Calu3 (cell line): ENCODE data around the gene UNC45B. TPM values are rescaled to one million over a fixed set of nuclear protein-coding genes. Genes with fewer than 3 reads are reported as not detected.
"Not testable (repeated sequence)": the region's sequence is repeated elsewhere in the genome, so short reads cannot be mapped to it uniquely, and the experiment has no call there.

Experiments used
- BruUV-seq: library from RNA; stranded (reverse); fragments of 400-500 nt; replicated peaks from 2 replicates; lab custom pipeline; 2021; lab: Mats Ljungman, UMichigan
- CTCF ChIA-PET: fragments of 300-600 bp; sonication (Branson Sonifier 250); formaldehyde crosslinking; loops from one replicate; lab custom pipeline; 2022; ENCODE audit warnings: antibody characterized with exemption; lab: Charles Lee
- DNase-seq: peaks from one replicate; pipeline ENCODE4 v3.0.0; 2022
- H3K27ac Mint-ChIP-seq: one replicate; pipeline ENCODE4 v1.8.0; 2022; ENCODE audit warnings: mixed read lengths; ENCODE audit not compliant: unreplicated experiment
- H3K27me3 Mint-ChIP-seq: one replicate; pipeline ENCODE4 v1.8.0; 2022; ENCODE audit warnings: mixed read lengths; ENCODE audit not compliant: unreplicated experiment
- H3K36me3 Mint-ChIP-seq: one replicate; pipeline ENCODE4 v1.8.0; 2022; ENCODE audit warnings: mild to moderate bottlenecking, moderate library complexity, mixed read lengths; ENCODE audit not compliant: insufficient read depth, unreplicated experiment
- H3K4me1 Mint-ChIP-seq: one replicate; pipeline ENCODE4 v1.8.0; 2022; ENCODE audit warnings: mild to moderate bottlenecking, low read depth, mixed read lengths; ENCODE audit not compliant: unreplicated experiment
- H3K4me3 Mint-ChIP-seq: one replicate; pipeline ENCODE4 v1.8.0; 2022; ENCODE audit warnings: mild to moderate bottlenecking, low read depth, moderate library complexity, mixed read lengths; ENCODE audit not compliant: unreplicated experiment
- H3K9me3 Mint-ChIP-seq: one replicate; pipeline ENCODE4 v1.8.0; 2022; ENCODE audit warnings: low read depth, mixed read lengths; ENCODE audit not compliant: unreplicated experiment
- intact Hi-C: fragments of 100-400 bp; cut with micrococcal nuclease; formaldehyde crosslinking; loops from one replicate; pipeline ENCODE4 v1.10.0; 2022; ENCODE audit not compliant: unreplicated experiment
- total RNA-seq: library from RNA; stranded (reverse); gene quantifications from 2 replicates; pipeline ENCODE4 v1.2.3, GENCODE V29; 2022
- TF ChIP-seq, protein P1 (sequence below): fragments of 200-600 bp; IDR thresholded peaks from one replicate; pipeline ENCODE4 v1.8.0; 2022; ENCODE audit warnings: antibody characterized with exemption; ENCODE audit not compliant: unreplicated experiment

UNC45B gene
- total RNA-seq, 1 experiment from 2014 or later, result not detected

GRCh38 chr17:35169835-35170363, 22.3 kb downstream of the UNC45B start:
- Mint-ChIP-seq H3K27me3 (peaks cover 34% of the 10 kb centered on the region), H3K36me3 (no peaks in the 10 kb centered on the region), H3K4me1 (no peaks in the 10 kb centered on the region), H3K9me3 (no peaks in the 10 kb centered on the region), H3K27ac (no peak overlapping the region), H3K4me3 (no peak overlapping the region)
- intact Hi-C loops, result loop anchor here (5.0 to 10.0 kb wide), 2 partner anchors 145 to 577 kb away; no protein-coding TSS in a partner anchor
- BruUV-seq, result no TSS peak
- CTCF ChIA-PET, result interaction anchor here (0.6 to 1.5 kb wide), 3 partner anchors 364 to 400 kb away, joined by 4 to 5 read pairs (median 4); no protein-coding TSS in a partner anchor
- no peak for DNase-seq
- TF ChIP-seq, protein P1, sequence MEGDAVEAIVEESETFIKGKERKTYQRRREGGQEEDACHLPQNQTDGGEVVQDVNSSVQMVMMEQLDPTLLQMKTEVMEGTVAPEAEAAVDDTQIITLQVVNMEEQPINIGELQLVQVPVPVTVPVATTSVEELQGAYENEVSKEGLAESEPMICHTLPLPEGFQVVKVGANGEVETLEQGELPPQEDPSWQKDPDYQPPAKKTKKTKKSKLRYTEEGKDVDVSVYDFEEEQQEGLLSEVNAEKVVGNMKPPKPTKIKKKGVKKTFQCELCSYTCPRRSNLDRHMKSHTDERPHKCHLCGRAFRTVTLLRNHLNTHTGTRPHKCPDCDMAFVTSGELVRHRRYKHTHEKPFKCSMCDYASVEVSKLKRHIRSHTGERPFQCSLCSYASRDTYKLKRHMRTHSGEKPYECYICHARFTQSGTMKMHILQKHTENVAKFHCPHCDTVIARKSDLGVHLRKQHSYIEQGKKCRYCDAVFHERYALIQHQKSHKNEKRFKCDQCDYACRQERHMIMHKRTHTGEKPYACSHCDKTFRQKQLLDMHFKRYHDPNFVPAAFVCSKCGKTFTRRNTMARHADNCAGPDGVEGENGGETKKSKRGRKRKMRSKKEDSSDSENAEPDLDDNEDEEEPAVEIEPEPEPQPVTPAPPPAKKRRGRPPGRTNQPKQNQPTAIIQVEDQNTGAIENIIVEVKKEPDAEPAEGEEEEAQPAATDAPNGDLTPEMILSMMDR, result no peak

GRCh38 chr17:35170968-35171771, 23.6 kb downstream of the UNC45B start:
- no peak for DNase-seq
- intact Hi-C loops, result loop anchor here (1.0 to 10.0 kb wide), 3 partner anchors 144 to 576 kb away; no protein-coding TSS in a partner anchor
- Mint-ChIP-seq H3K27me3 (peaks cover 45% of the 10 kb centered on the region), H3K4me1 (no peaks in the 10 kb centered on the region), H3K36me3 (no peaks in the 10 kb centered on the region), H3K9me3 (no peaks in the 10 kb centered on the region), H3K27ac (no peak overlapping the region), H3K4me3 (no peak overlapping the region)
- BruUV-seq, result no TSS peak
- TF ChIP-seq, protein P1, result no peak
- CTCF ChIA-PET, result interaction anchor here (0.6 to 1.5 kb wide), 5 partner anchors 47 to 578 kb away, joined by 4 to 5 read pairs (median 4); no protein-coding TSS in a partner anchor

- CTCF ChIA-PET, result interaction anchor here (1.4 kb wide), 1 partner anchor 368 kb away, joined by 5 read pairs; no protein-coding TSS in a partner anchor
- Mint-ChIP-seq H3K36me3 (no peaks in the 10 kb centered on the region), H3K27me3 (peaks cover 45% of the 10 kb centered on the region), H3K4me1 (no peaks in the 10 kb centered on the region), H3K9me3 (no peaks in the 10 kb centered on the region), H3K27ac (no peak overlapping the region), H3K4me3 (no peak overlapping the region)
- intact Hi-C loops, result loop anchor here (1.0 to 10.0 kb wide), 3 partner anchors 143 to 575 kb away; no protein-coding TSS in a partner anchor
- no peak for DNase-seq
- BruUV-seq, result no TSS peak
- TF ChIP-seq, protein P1, result no peak
Measured at GRCh38 chr17:35171834-35172233, 24.2 kb downstream of the UNC45B start.

GRCh38 chr17:35172321-35172720, 24.7 kb downstream of the UNC45B start:
- H3K36me3 Mint-ChIP-seq, H3K4me3 Mint-ChIP-seq, BruUV-seq, H3K27ac Mint-ChIP-seq, DNase-seq, CTCF ChIA-PET, H3K4me1 Mint-ChIP-seq, H3K9me3 Mint-ChIP-seq: not testable (repeated sequence)
- intact Hi-C loops, result loop anchor here (5.0 to 10.0 kb wide), 2 partner anchors 142 to 575 kb away; no protein-coding TSS in a partner anchor
- peaks cover 43% of the 10 kb centered on the region for H3K27me3 Mint-ChIP-seq
